Stimulated activated CD4-positive, alpha-beta T cell treated with anti-CD3 and anti-CD28 coated beads, TNF-alpha, amount 100 ng/mL, for 4 hours (primary cell): ENCODE results near the gene CDC34.

ENCODE experiments used
- DNase-seq, 3 experiments: peaks; one replicate each; pipeline ENCODE4 v3.0.0-alpha.2; 2020; ENCODE audit warnings: low read depth in 3 of 3

Gene CDC34

DNA sequence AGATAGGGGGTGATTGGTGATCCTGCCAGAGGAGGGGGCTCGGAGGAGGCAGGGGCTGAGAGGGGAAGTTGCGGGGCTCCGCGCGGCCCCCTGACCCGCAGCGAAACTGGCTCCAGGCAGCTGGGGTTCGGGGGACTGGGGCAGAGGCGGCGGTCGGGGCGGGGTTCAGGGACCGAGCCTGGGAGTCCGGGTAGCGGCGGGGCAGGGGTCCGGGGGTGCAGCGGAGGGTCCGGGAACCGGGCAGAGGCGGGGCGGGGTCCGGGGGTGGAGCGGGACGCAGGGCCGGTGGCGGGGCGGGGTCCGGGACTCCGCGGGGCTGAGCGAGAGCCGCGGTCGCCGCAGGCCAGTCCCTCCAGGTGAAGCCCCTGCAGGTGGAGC lies 34.1 kb upstream of the CDC34 start:
- no peak for DNase-seq

DNA sequence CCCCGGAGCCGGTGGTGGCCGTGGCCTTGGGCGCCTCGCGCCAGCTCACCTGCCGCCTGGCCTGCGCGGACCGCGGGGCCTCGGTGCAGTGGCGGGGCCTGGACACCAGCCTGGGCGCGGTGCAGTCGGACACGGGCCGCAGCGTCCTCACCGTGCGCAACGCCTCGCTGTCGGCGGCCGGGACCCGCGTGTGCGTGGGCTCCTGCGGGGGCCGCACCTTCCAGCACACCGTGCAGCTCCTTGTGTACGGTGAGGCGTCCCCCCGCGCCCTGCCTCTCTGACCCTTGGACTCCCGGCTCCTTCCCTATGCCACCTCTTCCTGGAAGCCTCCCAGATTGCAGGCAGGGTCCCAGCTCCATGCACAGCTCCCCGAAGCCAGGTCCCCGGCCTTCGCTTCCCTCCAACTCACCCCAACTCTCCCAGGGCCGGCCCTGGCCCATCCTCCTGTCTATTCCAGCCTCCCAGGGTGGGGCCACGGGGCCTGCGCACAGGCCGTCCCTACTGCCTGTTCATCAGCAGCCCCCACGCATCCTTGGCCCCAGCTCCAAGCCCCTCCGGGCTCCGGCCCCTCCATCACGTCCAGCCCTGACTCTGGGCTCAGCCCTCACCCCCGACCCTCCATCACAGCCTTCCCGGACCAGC lies 33.6 kb upstream of the CDC34 start:
- no peak for DNase-seq

DNA sequence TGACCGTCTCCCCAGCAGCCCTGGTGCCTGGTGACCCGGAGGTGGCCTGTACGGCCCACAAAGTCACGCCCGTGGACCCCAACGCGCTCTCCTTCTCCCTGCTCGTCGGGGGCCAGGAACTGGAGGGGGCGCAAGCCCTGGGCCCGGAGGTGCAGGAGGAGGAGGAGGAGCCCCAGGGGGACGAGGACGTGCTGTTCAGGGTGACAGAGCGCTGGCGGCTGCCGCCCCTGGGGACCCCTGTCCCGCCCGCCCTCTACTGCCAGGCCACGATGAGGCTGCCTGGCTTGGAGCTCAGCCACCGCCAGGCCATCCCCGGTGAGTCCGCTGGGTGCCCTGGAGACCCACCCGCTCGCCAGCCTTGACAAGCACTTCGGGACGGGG lies 33.1 kb upstream of the CDC34 start:
- DNase-seq = no peak

DNA sequence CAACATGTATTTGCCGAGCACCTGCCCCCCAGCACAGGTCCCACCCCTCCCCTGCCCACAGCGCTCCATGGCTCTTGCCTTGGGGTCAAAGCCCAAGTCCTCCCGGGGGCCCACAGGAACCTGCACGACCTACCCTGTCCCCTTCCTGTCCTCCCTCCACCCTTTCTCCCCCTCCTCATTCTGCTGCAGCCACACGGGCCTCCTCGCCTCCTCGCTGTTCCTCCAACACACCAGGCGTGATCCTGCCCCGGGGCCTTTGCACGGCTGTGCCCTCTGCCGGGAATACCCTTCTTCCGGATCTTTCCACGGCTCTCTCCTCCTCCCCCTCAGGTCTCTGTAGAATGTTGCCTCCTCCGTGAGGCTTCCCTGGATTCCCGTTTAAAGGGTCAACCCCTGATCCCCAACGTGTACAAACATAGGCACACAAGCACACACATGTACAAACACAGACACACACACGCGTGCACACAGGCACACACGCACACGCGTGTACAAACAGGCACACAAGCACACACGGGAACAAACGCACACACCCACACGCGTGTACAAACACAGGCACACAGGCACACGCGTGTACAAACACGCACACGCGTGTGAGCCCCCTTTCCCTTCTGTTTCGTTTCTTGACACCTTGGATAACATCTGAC lies 32.5 kb upstream of the CDC34 start:
- no peak for DNase-seq

DNA sequence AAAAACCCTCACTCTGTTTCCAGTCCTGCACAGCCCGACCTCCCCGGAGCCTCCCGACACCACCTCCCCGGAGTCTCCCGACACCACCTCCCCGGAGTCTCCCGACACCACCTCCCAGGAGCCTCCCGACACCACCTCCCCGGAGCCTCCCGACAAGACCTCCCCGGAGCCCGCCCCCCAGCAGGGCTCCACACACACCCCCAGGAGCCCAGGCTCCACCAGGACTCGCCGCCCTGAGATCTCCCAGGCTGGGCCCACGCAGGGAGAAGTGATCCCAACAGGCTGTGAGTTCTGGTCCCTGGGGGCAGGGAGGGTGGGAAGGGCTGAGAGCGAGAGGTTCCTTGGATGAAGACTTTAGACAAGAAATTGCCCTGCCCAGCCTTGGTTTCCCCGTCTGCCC lies 29.9 kb upstream of the CDC34 start:
- no peak for DNase-seq

DNA sequence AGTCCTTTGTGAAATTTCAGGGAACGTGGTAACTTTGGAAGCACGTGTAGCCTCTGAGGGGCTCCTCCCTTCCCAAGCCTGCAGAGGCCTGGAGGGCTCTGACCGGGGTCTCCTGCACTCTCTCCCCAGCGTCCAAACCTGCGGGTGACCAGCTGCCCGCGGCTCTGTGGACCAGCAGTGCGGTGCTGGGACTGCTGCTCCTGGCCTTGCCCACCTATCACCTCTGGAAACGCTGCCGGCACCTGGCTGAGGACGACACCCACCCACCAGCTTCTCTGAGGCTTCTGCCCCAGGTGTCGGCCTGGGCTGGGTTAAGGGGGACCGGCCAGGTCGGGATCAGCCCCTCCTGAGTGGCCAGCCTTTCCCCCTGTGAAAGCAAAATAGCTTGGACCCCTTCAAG lies 26.9 kb upstream of the CDC34 start:
- DNase-seq = no peak

DNA sequence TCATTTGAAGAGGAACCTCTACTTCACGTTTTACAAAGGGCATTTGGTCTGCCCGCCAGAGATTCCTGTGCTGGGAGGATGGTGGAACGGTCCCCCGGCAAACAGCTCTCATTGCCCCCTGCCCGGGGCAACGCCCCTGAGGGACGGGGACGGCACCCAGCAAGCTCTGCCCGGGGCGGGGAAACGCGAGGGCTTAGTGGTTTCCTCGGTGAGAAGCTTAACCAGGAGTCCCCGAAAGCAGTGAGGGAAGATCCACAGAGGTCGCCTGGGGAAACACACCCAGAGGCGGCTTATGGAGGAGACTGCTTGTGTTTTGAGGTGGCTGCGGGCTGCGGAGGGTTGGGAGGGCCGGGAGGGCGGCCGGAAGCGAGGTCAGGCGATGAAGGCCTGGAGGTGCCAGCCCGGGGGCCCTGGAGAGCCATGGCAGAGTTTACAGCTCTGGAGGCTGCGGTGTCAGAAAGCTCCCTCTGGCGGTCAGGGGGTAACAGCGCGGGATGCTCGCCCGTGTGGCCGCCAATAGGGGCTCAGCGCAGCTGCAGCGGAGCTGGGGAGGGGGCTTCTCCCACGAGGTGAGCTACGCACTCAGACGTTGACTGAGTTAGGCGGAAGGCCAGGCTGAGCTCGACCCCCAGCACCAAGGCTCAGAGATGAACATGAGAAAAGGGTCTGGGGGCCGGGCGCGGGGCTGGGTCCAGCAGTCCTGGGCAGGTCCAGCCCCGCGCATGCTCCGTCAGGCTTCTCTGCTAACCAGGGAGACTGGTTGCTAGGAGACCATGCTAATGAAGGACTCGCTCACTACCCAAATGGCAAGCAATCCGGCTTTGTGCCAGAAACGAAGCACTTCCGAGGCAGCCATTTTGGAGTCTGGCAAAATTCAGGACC lies 24.9 kb upstream of the CDC34 start:
- DNase-seq = peak; percentile 84 to 89 (median 88)

DNA sequence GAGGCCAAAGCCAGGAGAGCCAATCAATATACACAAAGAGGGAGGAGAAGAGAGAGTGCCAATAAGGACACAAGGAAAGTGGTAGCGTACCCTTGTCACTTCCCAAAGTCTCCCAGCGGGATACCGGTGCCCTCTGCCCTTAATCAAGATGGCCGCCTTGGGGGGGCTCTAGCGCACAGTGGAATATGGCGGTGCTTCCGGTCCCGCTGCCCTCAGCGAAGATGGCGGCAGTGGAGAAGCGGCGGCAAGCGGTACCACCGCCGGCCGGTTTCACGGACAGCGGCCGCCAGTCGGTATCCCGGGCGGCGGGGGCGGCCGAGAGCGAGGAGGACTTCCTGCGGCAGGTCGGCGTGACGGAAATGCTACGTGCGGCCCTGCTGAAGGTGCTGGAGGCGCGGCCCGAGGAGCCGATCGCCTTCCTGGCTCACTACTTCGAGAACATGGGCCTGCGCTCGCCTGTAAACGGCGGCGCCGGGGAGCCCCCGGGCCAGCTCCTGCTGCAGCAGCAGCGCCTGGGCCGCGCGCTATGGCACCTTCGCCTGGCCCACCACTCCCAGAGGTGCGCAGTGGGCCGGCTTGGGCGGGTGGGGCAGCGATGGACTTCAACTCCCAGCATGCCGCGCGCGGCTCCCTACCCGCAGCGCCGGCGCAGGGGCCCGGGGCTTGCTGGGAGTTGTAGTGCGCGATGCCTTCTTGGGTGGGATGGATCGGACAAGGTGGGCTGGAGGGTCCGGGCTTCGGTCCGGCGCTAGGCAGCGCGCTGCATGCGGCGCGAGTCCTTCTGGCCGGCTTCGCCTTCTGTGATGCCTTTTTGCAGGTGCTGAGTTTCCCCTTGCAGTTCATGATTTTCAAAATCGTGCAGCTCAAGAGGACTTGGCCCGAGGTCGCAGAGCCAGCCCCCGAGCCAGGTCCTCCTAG lies 24.0 kb upstream of the CDC34 start, which contains the start of gene TPGS1:
Gene TPGS1 (plus strand): TSS at position 212 of the 918 bp plus-strand sequence. CDS start 10 bp downstream, at position 222.
- peak; percentile 73 to 76 (median 75) for DNase-seq

DNA sequence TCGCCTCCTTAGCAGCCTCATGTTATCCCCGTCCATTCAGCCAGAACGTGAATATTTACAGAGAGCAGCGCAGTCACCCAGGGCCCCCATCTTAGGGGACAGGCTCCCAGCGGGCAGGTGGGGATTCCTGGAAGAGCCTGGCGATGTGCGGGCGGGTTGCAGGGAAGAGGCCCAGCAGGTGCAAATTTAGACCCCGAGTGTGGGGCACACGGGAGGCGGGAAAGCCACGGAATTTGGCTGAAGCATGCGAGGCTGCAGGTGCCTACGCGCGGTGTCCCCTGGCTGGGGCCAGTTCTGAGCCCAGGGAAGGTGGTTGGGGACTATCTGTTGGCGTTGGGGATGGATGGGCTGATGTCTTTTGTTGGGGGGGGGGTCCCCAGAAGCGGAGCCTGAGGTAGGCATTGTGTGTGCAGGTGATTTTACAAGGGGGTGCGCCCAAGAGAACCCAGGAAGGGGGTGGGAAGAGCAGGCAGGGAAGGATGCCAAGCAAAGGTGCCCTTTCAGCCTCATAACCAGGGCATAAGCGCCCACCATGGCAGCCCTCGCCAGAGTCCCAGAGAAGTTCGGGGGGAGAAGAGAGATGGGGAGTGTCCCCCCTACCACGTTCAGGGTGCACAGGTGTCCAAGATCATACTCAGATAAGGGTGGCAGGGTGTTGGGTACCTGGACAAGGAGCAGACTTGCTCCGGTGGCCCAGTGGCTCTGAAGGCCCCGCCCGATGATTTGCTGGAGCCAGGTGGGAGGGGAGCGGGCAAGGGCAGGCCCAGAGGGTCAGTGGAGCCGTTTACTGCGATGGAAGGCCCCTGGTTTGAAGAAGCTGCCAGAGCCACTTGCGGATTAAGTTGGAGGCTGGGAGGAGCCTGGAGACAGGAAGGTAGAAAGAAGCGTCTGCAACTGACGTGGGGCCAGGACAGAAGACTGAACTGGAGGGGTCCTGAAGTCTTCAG lies 23.1 kb upstream of the CDC34 start:
- DNase-seq = no peak

DNA sequence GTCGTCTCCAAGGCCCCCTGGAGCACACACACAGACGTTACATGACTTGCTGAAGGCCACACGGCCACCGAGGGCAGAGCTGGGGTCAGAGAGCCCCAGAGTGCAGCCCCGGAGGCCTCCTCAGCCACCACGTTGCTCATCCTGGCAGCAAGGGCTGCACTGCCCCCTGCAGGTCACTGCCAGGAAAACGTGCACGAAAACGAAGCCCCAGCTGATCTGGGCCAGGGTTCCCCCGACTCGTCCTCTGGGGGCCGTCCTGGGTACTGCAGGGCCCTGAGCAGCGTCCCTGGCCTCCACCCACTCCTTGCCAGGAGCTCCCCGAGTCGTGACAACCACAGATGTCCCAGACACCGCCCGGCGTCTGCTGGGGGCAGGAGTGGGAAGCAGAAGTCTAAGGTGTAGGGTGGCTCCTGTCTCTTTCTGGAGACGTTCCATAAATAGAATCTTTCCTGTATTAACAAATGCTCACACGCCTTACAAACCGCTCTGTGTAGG lies 20.9 kb upstream of the CDC34 start:
- DNase-seq = peak; percentile 85 to 87 (median 86)

DNA sequence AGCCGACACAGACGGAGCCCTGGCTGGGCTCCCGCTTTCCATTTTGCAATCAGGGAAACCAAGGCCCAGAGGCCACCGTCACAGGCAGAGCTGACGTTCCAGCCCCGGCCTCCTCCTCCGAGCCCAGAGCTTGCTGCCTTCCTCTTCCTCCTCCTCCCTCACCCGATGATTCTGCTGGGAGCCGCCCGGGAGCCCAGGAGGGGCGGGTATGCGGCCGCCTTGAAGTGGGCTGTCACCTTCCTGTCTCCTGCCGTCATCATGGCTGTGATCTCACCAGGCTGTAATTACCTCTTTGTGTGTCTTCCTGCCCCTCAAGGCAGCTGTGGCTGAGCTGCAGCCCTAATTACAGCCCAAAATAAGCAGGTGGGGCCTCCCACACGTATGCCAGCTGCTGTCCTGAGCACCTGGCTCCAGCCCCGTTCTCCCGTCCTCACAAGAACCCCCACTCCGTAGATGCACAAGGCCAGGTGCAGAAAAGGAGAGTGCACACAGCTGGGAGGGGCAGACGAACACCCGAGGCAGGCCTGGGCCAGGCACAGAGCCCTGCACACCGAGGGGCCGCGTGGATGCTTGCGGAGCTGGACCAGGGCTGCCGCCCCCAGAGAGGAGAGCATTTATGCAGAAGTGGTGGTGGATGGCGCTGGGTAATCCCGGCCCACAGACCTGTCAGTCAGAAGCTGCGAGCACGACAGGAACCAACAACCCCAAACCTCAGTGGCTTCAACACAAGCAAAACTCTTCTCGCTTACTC lies 20.3 kb upstream of the CDC34 start:
- DNase-seq = peak; percentile 52 to 71 (median 70)

DNA sequence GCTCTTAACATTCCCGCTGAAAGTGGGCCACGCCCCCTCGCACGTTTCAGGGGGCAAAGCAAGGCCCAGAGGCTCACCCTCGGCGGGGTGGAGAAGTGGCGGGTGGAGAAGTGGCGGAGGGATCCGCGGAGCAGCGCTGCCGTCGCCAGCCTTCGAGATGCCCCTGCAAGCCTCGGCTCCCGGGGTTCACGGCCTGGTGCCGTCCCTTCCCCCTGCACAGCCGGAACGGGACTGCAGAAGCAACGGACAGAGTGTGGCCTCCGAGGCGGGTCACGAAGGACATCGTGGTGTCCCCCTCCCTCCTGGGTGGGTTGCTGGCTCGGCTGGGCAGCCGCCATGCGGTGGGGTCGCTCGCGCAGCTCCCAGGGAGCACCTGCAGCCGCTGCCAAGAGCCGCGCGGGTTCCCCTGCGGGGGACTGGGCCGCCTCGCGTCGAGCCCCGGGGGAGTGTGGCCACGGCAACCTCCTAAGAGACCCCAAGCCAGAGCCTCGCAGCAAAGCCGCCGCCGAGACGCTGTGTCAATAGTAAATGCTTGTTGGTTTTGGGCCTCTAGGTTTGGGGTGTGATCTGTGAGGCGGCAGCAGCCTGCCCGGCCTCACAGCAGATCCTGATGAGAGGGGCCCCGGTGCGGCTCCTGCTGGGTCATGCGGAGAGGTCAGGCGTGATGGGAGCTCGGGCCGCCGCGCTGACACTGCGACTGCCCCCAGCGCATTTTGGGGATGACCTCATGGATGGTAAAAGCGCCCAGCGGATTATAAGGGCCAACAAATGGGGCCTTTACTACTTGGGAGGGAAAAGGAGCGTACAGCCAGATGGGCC lies 18.8 kb upstream of the CDC34 start:
- DNase-seq = no peak

DNA sequence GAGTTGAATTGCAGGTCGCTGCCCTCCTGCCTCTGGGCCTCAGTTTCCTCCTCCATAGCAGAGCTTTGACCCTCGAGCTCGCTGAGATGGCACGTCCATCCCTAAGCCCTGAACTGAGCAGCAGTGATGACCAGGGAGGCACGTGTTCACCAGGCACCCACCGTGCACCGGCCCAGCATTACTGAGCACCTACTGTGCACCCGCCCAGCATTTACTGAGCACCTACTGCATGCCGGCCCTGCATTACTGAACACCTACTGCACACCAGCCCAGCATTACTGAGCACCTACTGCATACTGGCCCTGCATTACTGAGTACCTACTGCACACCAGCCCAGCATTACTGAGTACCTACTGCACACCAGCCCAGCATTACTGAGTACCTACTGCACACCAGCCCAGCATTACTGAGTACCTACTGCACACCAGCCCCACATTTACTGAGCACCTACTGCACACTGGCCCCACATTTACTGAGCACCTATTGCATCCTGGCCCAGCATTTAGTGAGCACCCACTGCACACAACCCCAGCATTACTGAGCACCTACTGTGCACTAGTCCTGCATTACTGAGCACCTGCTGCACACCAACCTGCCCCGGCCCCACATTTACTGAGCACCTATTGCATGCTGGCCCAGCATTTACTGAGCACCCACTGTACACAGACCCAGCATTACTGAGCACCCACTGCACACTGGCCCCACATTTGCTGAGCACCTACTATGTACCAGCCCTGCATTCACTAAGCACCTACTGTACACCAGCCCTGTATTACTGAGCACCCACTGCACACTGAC lies 18.0 kb upstream of the CDC34 start:
- DNase-seq = no peak

DNA sequence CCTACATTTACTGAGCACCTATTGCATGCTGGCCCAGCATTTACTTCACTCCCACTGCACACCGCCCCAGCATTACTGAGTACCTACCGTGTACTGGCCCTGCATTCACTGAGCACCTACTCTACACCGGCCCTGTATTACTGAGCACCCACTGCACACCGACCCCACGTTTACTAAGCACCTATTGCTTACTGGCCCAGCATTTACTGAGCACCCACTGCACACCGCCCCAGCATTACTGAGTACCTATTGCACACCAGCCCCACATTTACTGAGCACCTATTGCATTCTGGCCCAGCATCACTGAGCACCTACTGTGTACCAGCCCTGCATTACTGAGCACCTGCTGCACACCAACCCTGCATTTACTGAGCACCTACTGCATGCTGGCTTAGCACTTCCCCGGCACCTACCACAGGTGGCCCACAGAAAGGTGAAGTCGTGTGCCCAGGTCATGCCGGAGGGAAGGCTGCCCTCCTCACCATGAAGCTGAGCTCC lies 17.3 kb upstream of the CDC34 start:
- DNase-seq = no peak

DNA sequence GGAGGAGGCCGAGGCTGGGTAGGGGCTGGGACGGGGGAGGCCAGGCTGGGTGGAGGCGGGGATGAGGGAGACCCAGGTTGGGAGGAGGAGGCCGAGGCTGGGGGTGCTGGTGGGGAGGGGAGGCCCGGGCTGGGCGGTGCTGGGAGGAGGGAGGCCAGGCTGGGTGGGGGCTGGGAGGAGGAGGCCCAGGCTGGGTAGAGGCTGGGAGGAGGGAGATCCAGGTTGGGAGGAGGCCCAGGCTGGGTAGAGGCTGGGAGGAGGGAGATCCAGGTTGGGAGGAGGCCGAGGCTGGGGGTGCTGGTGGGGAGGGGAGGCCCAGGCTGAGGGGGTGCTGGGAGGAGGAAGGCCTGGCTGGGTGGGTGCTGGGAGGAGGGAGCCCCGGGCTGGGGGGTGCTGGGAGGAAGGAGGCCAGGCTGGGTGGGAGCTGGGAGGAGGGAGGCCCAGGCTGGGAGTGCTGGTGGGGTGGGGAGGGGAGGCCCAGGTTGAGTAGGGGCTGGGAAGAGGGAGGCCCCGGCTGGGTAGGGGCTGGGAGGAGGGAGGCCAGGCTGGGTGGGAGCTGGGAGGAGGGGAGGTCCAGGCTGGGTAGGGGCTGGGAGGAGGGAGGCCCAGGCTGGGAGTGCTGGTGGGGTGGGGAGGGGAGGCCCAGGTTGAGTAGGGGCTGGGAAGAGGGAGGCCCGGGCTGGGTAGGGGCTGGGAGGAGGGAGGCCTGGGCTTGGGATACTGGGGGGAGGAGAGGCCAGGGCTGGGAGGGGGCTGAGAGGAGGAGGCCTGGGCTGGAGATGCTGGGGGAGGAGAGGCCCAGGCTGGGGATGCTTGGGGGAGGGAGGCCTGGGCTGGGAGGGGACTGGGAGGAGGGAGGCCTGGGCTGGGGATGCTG lies 13.6 kb upstream of the CDC34 start:
- no peak for DNase-seq

DNA sequence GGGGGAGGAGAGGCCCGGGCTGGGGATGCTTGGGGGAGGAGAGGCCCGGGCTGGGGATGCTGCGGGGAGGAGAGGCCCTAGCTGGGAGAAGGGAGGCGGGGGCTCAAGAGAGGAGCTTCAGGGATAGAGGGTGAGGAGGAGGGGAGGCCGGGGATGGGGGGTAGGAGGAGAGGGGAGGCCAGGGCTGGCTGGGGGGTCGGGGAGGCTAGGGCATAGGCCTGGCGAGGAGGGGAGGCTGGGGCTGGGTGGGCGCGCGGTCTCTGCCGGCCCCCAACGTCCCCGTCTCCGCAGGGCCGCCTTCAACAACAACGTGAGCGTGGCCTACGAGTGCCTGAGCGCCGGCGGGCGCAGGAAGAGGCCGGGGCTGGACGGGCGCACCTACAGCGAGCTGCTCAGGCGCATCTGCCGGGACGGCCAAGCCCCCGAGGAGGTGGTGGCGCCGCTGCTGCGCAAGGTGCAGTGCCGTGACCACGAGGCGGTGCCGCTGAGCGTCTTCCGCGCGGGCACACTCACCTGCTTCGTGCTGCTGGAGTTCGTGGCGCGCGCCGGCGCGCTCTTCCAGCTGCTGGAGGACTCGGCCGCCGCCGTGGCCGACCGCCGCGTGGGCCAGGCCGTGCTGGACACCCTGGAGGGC lies 12.8 kb upstream of the CDC34 start:
- DNase-seq = peak; percentile 32 to 45 (median 42)
